Measurements from ENCODE around the gene NXNL1.

DNA sequence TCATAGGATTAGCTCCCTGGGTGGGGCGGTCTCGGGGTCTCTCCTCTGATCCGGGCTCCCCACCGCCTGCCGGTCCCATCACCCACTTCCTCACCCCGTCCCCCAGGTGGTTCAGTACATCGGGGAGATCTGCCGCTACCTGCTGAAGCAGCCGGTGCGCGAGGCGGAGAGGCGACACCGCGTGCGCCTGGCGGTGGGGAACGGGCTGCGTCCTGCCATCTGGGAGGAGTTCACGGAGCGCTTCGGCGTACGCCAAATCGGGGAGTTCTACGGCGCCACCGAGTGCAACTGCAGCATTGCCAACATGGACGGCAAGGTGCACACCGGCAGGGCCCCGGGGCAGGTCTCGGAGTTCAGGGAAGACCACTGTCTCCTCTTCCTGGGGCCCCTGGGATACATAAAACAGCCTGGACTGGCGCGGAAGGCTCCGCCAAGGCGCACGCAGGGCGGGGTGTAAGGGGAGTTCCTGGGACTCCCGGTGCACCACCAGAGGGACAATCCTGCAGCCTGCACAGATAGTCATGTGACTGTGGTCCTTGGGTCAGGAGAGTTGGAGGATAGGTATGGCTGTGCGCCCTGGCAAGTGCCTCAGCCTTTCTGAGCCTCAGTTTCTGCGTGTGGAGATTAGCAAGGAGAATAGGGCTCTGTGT is 36.5 kb upstream of the NXNL1 start:
- TF ChIP-seq POLR2A (IDR thresholded peaks at IDR 0.05; ENCODE audit: low read depth, low read length) (no peak), FOS (IDR thresholded peaks at IDR 0.05; ENCODE audit: borderline replicate concordance, insufficient read depth, low read length) (no peak)
